Esophagus muscularis mucosa (tissue), 4 donors: ENCODE measurements around the gene HYAL1. TPM values are rescaled to one million over a fixed set of nuclear protein-coding genes. Genes with fewer than 3 reads are reported as not detected.
"Not testable (repeated sequence)": the region's sequence is repeated elsewhere in the genome, so short reads cannot be mapped to it uniquely, and the experiment has no call there.

Experiments
- DNase-seq: peaks from one replicate; pipeline ENCODE4 v3.0.0-alpha.2; 2017; ENCODE audit errors: extremely low spot score
- H3K27ac ChIP-seq, 4 donors: fragments of 200-600 bp; sonication (generic); replicated peaks in 1 of 4; 1 replicate in 3 of 4; 2 replicates in 1 of 4; pipeline ENCODE4 v1.5.1; 2016 to 2019; ENCODE audit warnings: mild to moderate bottlenecking in 1 of 4
- H3K27me3 ChIP-seq, 4 donors: fragments of 200-600 bp; sonication (generic); one replicate each; pipeline versions ENCODE4 v1.5.1 to v1.6.0; 2016 to 2019
- H3K36me3 ChIP-seq, 4 donors: fragments of 200-600 bp; sonication (generic); one replicate each; pipeline ENCODE4 v1.5.1; 2016 to 2019
- H3K4me1 ChIP-seq, 4 donors: fragments of 200-600 bp; sonication (generic); one replicate each; pipeline ENCODE4 v1.5.1; 2016 to 2019
- H3K4me3 ChIP-seq, 4 donors: fragments of 200-600 bp; sonication (generic); 1 replicate in 2 of 4; 2 replicates in 2 of 4; pipeline ENCODE4 v1.5.1; 2016 to 2019; ENCODE audit warnings: mild to moderate bottlenecking in 4 of 4, moderate library complexity in 1 of 4
- H3K9me3 ChIP-seq, 4 donors: fragments of 200-600 bp; sonication (generic); 1 replicate in 3 of 4; 2 replicates in 1 of 4; pipeline ENCODE4 v1.5.1; 2016 to 2019
- CTCF ChIP-seq, 3 experiments: fragments of 200-600 bp in 2 of 3; fragments of 450-650 bp in 1 of 3; sonication (generic) in 2 of 3; IDR thresholded peaks; one replicate each; pipeline ENCODE4 v1.5.1; 2017 to 2019; ENCODE audit warnings: antibody characterized with exemption in 3 of 3, mild to moderate bottlenecking in 2 of 3, moderate library complexity in 1 of 3
- EP300 ChIP-seq: sonication (generic); formaldehyde crosslinking; IDR thresholded peaks from one replicate; pipeline ENCODE4 v1.6.1; 2017; ENCODE audit warnings: antibody characterized with exemption
- POLR2A ChIP-seq: fragments of 450-650 bp; IDR thresholded peaks from one replicate; pipeline ENCODE4 v1.6.1; 2017; ENCODE audit warnings: antibody characterized with exemption, moderate library complexity, mild to moderate bottlenecking, low read depth
- POLR2AphosphoS5 ChIP-seq, 2 donors: sonication (generic); formaldehyde crosslinking; IDR thresholded peaks; one replicate each; pipeline ENCODE4 v1.6.1; 2017; ENCODE audit warnings: antibody characterized with exemption in 2 of 2
- WGBS: methylation state at CpG from one replicate; pipeline ENCODE4 v1.1.5; 2018; 5-methylcytosine and 5-hydroxymethylcytosine counted together
- intact Hi-C: fragments of 100-400 bp; cut with DNase I; formaldehyde crosslinking; loops from one replicate; pipeline ENCODE4 v1.15.1; 2023
- total RNA-seq, 4 donors: library from RNA; depleted of rRNA; stranded (reverse); fragments of >200 nt; gene quantifications; one replicate each; pipeline versions ENCODE4 v1.1.0 to v1.2.1, GENCODE V29; 2016

HYAL1 gene
- total RNA-seq, 4 donors from 2014 or later = 8.3 to 15.6 (median 9.0) TPM

GRCh38 chr3:50316657-50317242, 13.4 kb upstream of the HYAL1 start:
- WGBS = 72% methylated on average over 7 of the region's 9 CpGs
- TF ChIP-seq POLR2AphosphoS5 (IDR thresholded peaks at IDR 0.05) (no peak), EP300 (no peak), CTCF (IDR thresholded peaks at IDR 0.05) (no peak), POLR2A (no peak)
- no peak for DNase-seq
- Histone ChIP-seq H3K4me3 (no peak overlapping the region), H3K36me3 (peaks cover 0 to 65% (median 53%) of the 10 kb centered on the region in 4 donors), H3K27me3 (no peaks in the 10 kb centered on the region), H3K4me1 (peaks cover 42 to 59% (median 49%) of the 10 kb centered on the region in 4 donors), H3K27ac (peak overlapping the region in 3 of 4 donors; percentile 21 to 61 (median 50)), H3K9me3 (no peaks in the 10 kb centered on the region)
- intact Hi-C loops = no loop called here

- peaks cover 33 to 48% (median 36%) of the 10 kb centered on the region in 4 donors for H3K4me1 ChIP-seq
- no peak for TF ChIP-seq CTCF (IDR thresholded peaks at IDR 0.05)
- no peak for TF ChIP-seq EP300
- no peak for TF ChIP-seq POLR2AphosphoS5 (IDR thresholded peaks at IDR 0.05)
- no peak for TF ChIP-seq POLR2A
- H3K27ac ChIP-seq = no peak overlapping the region
- H3K36me3 ChIP-seq = peaks cover 0 to 60% (median 49%) of the 10 kb centered on the region in 4 donors
- no peaks in the 10 kb centered on the region for H3K9me3 ChIP-seq
- 96% methylated on average over 4 of the region's 4 CpGs for WGBS
- intact Hi-C loops = no loop called here
- H3K27me3 ChIP-seq = no peaks in the 10 kb centered on the region
- H3K4me3 ChIP-seq = no peak overlapping the region
- no peak for DNase-seq
Measured at GRCh38 chr3:50314816-50315215, 11.4 kb upstream of the HYAL1 start.

- no peaks in the 10 kb centered on the region for H3K27me3 ChIP-seq
- H3K9me3 ChIP-seq = no peaks in the 10 kb centered on the region
- intact Hi-C loops = no loop called here
- 71% methylated on average over 3 of the region's 3 CpGs for WGBS
- DNase-seq = no peak
- TF ChIP-seq POLR2A (no peak), CTCF (IDR thresholded peaks at IDR 0.05) (no peak), POLR2AphosphoS5 (IDR thresholded peaks at IDR 0.05) (no peak)
- peaks cover 29 to 47% (median 32%) of the 10 kb centered on the region in 4 donors for H3K4me1 ChIP-seq
- H3K27ac ChIP-seq = no peak overlapping the region
- no peak overlapping the region for H3K4me3 ChIP-seq
- peaks cover 0 to 56% (median 46%) of the 10 kb centered on the region in 4 donors for H3K36me3 ChIP-seq
Measured at GRCh38 chr3:50314342-50314741, 11.0 kb upstream of the HYAL1 start.

GRCh38 chr3:50312041-50312440, 8.7 kb upstream of the HYAL1 start:
- peaks cover 0 to 40% (median 26%) of the 10 kb centered on the region in 4 donors for H3K36me3 ChIP-seq
- H3K4me3 ChIP-seq, DNase-seq, H3K27me3 ChIP-seq, intact Hi-C loops, H3K27ac ChIP-seq, H3K9me3 ChIP-seq: not testable (repeated sequence)
- WGBS = no CpG with 5 or more reads among the region's 32 CpGs
- peaks cover 6 to 24% (median 9%) of the 10 kb centered on the region in 4 donors for H3K4me1 ChIP-seq

- no peak for DNase-seq
- TF ChIP-seq EP300 (no peak), CTCF (IDR thresholded peaks at IDR 0.05) (no peak), POLR2A (no peak), POLR2AphosphoS5 (IDR thresholded peaks at IDR 0.05) (no peak)
Measured at GRCh38 chr3:50304601-50305000, 1.2 kb upstream of the HYAL1 start.

More at GRCh38 chr3:50304601-50305000, 1.2 kb upstream of the HYAL1 start:
- H3K27ac ChIP-seq = no peak overlapping the region
- no peaks in the 10 kb centered on the region for H3K9me3 ChIP-seq
- H3K36me3 ChIP-seq = peaks cover 0 to 10% (median 4%) of the 10 kb centered on the region in 4 donors
- H3K4me3 ChIP-seq = no peak overlapping the region
- intact Hi-C loops = no loop called here
- no peaks in the 10 kb centered on the region for H3K27me3 ChIP-seq
- peaks cover 16 to 40% (median 37%) of the 10 kb centered on the region in 4 donors for H3K4me1 ChIP-seq
